Nephron (organoid): ENCODE results near the gene TLCD5.

Experiments used
- H3K27ac Mint-ChIP-seq, 3 experiments: 2 replicates each; pipeline ENCODE4 v1.8.0; 2020; ENCODE audit warnings: mixed read lengths in 3 of 3, mild to moderate bottlenecking in 2 of 3, moderate library complexity in 1 of 3
- H3K27me3 Mint-ChIP-seq: 2 replicates; pipeline ENCODE4 v1.8.0; 2021; ENCODE audit warnings: low read depth, mild to moderate bottlenecking, moderate library complexity, mixed read lengths
- H3K36me3 Mint-ChIP-seq: 2 replicates; pipeline ENCODE4 v1.8.0; 2020; ENCODE audit warnings: low read depth, mixed read lengths
- H3K4me1 Mint-ChIP-seq: 2 replicates; pipeline ENCODE4 v1.8.0; 2020; ENCODE audit warnings: mixed read lengths
- H3K4me3 Mint-ChIP-seq, 3 experiments: 2 replicates each; pipeline ENCODE4 v1.8.0; 2020; ENCODE audit warnings: mild to moderate bottlenecking in 3 of 3, mixed read lengths in 3 of 3, moderate library complexity in 2 of 3
- H3K9me3 Mint-ChIP-seq: 2 replicates; pipeline ENCODE4 v1.8.0; 2020; ENCODE audit warnings: mixed read lengths
- CTCF ChIP-seq, 3 experiments: fragments of 200-600 bp; sonication (generic); IDR thresholded peaks; one replicate each; pipeline ENCODE4 v1.5.0; 2021; ENCODE audit warnings: antibody characterized with exemption in 3 of 3; ENCODE audit not compliant: unreplicated experiment in 3 of 3

The TLCD5 gene

GRCh38 chr11:120346233-120346632 is 21.1 kb downstream of the TLCD5 start:
- Mint-ChIP-seq H3K4me1 (peaks cover 58% of the 10 kb centered on the region), H3K27ac (peak overlapping the region; percentile 89 to 99 (median 95)), H3K9me3 (no peaks in the 10 kb centered on the region), H3K27me3 (no peaks in the 10 kb centered on the region), H3K36me3 (no peaks in the 10 kb centered on the region), H3K4me3 (peak overlapping the region; percentile 4 to 71 (median 57))
- no peak for TF ChIP-seq CTCF (IDR thresholded peaks at IDR 0.05; ENCODE audit: unreplicated experiment in 3 of 3)

GRCh38 chr11:120350637-120351036 is 25.5 kb downstream of the TLCD5 start:
- Mint-ChIP-seq H3K4me1 (peaks cover 56% of the 10 kb centered on the region), H3K27me3 (no peaks in the 10 kb centered on the region), H3K4me3 (no peak overlapping the region), H3K9me3 (no peaks in the 10 kb centered on the region), H3K27ac (peak overlapping the region in 1 of 3 experiments; percentile 9), H3K36me3 (no peaks in the 10 kb centered on the region)
- TF ChIP-seq CTCF (IDR thresholded peaks at IDR 0.05; ENCODE audit: unreplicated experiment in 3 of 3): no peak

- peak overlapping the region in 1 of 3 experiments; percentile 65 for H3K27ac Mint-ChIP-seq
- H3K4me3 Mint-ChIP-seq: no peak overlapping the region
- no peaks in the 10 kb centered on the region for H3K9me3 Mint-ChIP-seq
- TF ChIP-seq CTCF (IDR thresholded peaks at IDR 0.05; ENCODE audit: unreplicated experiment in 3 of 3): no peak
- H3K27me3 Mint-ChIP-seq: no peaks in the 10 kb centered on the region
- peaks cover 40% of the 10 kb centered on the region for H3K4me1 Mint-ChIP-seq
- H3K36me3 Mint-ChIP-seq: peaks cover 4% of the 10 kb centered on the region
Measured at GRCh38 chr11:120352405-120352804, 27.3 kb downstream of the TLCD5 start.

- Mint-ChIP-seq H3K4me1 (peaks cover 34% of the 10 kb centered on the region), H3K4me3 (no peak overlapping the region), H3K27me3 (no peaks in the 10 kb centered on the region), H3K9me3 (no peaks in the 10 kb centered on the region), H3K36me3 (peaks cover 10% of the 10 kb centered on the region), H3K27ac (peak overlapping the region in 2 of 3 experiments; percentile 35 to 72)
- TF ChIP-seq CTCF (IDR thresholded peaks at IDR 0.05; ENCODE audit: unreplicated experiment in 3 of 3): no peak
Measured at GRCh38 chr11:120354068-120354467, 29.0 kb downstream of the TLCD5 start.

- Mint-ChIP-seq H3K9me3 (peaks cover 3% of the 10 kb centered on the region), H3K36me3 (peaks cover 14% of the 10 kb centered on the region), H3K27ac (peak overlapping the region; percentile 1 to 72 (median 35)), H3K4me3 (no peak overlapping the region), H3K4me1 (peaks cover 27% of the 10 kb centered on the region), H3K27me3 (no peaks in the 10 kb centered on the region)
- TF ChIP-seq CTCF (IDR thresholded peaks at IDR 0.05; ENCODE audit: unreplicated experiment in 3 of 3): no peak
Measured at GRCh38 chr11:120354779-120355178, 29.7 kb downstream of the TLCD5 start.

- no peaks in the 10 kb centered on the region for H3K27me3 Mint-ChIP-seq
- no peak overlapping the region for H3K27ac Mint-ChIP-seq
- peaks cover 11% of the 10 kb centered on the region for H3K4me1 Mint-ChIP-seq
- no peak for TF ChIP-seq CTCF (IDR thresholded peaks at IDR 0.05; ENCODE audit: unreplicated experiment in 3 of 3)
- no peak overlapping the region for H3K4me3 Mint-ChIP-seq
- H3K36me3 Mint-ChIP-seq: peaks cover 17% of the 10 kb centered on the region
- peaks cover 6% of the 10 kb centered on the region for H3K9me3 Mint-ChIP-seq
Measured at GRCh38 chr11:120357620-120358019, 32.5 kb downstream of the TLCD5 start.
